ELR (cell line): ENCODE results near the gene HEPACAM.

Source experiments
- DNase-seq: peaks from one replicate; pipeline ENCODE4 v3.0.0-alpha.2; 2015; ENCODE audit warnings: low read depth

HEPACAM gene

DNA sequence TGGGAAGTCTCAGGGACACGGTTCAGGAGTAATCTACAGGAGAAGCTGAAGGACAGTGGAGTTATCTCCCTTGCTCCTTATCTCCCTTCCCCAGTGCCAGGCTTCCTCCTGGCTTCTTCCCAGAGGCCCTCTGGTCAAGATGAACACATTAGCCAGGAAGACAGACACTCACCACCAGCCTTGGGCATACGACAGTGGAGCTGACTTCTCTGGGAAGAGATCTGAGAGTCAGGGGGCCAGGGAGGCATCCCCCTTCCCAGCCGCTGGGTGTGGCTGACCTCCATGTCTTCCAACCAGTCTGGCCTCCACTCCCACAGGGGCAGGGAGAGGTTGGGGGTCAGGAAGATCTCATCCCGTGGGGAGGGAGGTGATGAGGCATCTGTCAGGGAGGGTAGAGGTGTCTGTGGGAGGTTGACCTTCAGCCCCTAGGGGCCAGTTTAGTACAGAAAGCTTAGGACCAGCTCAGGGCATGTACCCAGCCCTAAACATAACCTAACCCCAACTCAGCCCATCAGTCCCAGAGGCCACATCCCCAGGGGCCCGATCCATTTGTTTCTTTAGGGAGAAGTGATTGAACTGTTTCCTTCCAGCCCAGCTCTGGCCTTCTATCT, 50.9 kb downstream of the HEPACAM start:
- DNase-seq = no peak

DNA sequence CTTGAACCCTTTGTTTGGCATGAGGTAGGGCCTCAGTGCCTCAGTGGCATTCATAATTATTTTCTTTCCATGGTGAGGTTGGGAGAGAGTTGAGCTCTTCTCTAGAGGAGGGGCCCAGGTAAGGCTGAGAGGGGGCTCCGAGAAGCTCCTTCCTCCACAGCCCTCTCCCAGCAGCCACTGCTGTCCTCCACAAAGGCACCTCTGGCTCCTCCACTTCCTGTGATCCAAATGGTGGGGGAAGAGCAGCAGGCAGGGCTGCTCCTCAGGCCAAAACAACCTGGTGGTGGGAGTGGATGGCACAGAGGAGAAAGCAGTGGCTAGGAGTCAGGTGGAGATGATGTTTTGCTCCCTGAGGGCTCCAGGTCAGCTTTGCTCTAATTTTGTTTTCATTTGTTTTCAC, 51.5 kb downstream of the HEPACAM start:
- no peak for DNase-seq

DNA sequence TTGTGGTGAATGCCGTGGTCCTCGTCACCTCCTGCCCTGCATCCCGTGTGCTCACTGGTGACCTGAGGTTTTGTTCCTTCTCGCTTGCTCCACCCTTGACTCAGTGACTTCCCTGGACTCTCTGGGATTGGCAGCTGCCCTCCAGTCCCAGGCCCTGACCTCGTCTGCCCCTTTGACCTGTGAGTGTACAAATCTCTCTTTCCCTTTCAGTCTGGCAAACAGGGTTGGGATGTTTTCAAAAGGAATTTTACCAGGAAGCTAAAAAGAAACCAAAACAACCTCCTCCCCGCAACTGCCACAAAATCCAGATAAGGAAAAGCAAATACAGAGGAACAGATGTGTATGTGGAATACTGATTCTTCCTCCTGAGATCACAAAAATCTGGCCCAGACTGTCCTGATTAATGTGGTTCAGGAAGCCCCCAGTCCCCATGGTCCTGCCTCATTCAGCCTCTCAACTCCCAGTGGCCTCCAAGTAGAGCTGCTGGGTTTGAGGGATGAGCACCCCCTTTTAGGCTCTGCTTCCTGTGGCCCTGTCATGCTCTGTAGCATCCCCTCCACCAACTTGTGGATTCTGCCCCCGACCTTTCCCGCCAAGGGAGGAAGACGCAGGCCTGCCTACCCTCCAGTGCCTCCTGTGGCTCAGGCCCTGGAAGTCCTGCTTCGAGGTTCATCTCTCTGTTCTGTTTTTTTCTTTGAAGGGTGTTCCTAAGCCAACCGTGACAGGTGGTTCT, 53.3 kb downstream of the HEPACAM start:
- DNase-seq = no peak

DNA sequence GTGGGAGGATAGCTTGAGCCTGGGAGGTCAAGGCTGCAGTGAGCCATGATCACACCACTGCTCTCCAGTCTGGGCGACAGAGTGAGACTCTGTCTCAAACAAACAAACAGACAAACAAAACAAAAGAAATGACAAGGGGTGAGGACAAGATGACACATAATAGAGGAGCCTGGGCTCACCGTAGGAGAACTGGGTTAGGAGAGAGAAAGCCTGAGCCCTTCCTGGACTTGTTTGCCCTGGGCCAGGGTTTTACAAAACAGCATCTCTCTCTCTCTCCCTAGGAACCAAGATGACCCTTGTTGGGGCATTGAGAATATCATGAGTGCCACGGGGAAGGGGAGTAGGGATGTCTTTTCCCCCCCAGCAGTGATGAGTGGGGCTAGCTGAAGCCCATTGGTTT, 54.9 kb downstream of the HEPACAM start:
- no peak for DNase-seq

DNA sequence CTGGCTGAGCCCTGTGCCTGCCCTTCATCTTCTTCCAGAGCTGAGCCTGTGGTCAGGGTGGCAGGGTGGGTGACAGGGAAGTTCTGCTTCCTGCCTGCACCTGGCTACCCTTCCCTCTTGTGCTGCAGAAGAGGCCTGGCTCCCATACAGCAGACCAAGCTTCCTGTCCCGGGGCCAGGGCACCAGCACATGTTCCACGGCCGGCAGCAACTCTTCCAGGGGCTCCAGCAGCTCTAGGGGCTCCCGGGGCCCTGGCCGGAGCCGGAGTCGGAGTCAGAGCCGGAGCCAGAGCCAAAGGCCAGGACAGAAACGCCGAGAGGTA, 55.6 kb downstream of the HEPACAM start:
- DNase-seq = no peak

DNA sequence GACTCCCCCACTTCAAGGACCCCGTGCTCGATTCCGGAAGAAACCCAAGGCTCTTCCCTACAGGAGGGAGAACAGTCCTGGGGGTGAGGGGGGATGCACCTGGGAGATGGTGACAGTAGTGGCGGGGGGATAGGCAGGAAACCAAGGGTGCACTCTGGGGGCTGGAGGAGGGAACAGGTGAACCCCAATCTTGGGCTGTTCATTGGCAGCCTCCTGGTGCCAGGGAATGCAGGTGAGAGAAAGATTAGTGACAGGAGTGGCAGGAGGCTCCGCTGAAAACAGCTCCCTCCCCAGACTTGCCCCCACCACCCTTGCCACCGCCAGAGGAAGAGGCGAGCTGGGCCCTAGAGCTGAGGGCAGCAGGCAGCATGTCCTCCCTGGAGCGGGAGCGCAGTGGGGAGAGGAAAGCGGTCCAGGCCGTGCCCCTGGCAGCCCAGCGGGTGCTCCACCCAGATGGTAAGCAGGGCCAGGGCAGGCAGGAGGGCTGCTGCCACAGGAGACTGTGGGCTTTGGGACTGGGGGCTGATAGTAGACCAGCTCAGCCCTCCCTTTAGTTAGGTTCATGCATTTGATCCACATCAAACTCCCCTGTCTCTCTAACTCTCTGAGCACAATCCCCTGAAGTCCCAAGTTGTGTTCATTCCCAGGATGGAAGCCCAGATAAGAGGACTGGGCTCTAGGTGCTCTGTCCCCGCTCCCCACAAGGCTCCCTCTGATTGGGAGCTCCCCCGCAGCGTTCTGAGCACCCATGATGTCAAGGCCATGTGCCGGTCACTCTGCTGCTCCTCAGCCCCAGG, 56.2 kb downstream of the HEPACAM start:
- no peak for DNase-seq

DNA sequence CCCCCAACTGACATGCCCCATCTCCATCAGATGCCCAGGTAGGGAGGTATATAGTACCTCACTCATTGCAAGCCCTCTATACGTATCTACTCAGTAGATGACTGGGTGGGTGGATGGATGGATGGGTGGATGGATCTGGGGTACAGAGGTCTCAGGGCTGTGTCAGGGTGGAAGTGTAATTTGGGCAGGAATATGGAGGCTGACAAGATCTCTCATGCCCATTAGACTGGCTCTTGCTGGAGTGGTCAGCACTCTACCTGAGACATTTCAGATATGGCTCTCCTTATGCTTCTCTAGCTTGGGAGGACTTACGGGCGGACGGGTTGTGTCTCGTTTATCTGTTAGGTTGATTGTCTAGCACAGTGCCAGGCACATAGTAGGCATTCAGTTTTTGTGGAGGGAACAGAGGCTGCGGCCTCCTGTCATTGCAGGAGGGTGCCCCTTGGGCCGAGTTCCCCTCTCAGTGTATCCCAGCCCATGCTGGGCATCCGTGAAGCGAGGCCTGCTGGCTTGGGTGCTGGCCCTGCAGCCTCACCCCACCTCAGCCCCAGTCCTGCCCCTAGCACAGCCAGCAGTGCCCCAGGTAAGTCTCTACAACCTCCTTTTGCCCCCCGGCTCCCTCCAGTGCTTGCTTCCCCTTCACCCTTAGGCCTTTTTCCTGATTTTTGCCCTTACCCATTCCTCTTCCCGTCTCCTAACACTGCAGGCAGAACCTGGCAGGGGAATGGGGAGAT, 56.9 kb downstream of the HEPACAM start:
- DNase-seq = no peak

DNA sequence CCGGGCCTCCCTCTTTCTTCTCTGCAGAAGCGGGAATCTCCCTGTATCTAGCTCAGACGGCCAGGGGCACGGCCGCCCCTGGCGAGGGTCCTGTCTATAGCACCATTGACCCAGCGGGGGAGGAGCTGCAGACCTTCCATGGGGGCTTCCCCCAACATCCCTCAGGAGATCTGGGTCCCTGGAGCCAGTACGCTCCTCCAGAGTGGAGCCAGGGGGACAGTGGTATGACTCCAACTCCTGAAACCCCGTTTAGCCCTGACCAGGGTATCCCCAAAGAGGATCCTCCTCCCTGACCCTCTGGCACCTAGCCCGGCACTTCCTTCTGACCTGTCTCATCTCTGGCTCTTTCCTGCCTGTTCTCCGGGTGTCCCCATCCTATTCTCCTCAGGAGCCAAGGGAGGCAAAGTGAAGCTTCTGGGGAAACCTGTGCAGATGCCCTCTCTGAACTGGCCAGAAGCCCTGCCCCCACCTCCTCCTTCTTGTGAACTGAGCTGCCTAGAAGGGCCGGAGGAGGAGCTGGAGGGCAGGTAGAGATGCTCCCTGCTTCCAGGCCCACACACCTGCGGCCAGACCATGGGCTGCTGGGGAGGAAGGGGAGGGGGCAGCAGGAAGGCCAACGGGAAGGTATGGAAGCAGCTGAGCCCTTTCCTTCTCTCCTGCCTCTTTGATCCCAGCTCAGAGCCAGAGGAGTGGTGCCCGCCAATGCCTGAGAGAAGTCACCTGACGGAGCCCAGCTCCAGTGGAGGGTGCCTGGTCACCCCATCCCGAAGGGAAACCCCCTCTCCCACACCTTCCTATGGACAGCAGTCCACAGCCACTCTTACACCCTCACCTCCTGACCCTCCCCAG, 57.7 kb downstream of the HEPACAM start:
- DNase-seq = no peak

DNA sequence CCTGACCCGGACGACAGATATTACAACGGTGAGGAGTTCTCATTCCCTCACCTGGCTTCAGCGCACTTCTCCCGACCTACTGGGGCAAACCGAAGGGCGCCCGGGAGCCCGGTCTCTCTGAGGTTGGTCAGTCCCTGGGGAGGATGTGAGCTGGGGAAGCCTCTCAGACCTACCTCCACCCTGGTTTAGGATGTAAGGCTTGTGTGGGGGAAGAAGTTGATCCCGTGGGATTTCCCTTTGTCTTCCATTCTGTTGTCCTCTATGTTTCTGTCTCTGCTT, 58.3 kb downstream of the HEPACAM start:
- DNase-seq = no peak

DNA sequence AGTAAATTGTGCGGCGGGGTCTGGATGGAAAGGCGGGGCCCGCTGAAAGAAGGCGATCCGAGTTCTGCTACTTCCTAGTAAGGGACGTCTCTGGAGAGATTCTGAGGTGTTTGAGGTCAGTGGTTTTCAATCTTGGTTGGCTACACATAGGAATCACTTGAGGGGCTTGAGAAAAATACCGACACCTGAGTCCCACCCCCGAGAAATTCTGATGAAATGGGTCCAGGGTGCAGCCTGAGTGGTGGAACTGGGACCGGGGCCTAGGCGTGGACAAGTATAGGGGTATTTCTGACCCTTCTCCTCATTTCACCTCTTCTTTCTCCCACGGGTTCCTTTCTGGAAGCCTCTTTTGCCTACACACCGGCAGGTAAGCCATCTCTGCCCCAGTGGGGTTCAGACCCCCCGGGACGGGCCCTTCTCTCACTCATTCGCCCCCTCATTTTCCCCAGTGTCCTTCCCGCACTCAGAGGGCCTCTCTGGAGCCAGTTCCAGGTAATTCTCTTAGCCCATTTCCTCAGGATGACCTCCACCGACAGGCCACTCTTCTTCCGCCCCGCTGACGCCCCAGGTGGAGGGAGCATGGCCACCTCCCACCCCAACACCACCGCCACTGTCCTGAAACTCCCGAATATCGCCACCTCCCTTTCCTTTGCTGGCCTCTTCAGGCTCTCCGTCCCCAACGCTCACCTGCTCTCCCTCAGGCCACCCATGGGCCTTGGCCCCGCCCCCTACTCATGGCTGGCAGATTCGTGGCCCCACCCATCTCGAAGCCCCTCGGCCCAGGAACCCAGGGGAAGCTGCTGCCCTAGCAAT, 58.8 kb downstream of the HEPACAM start:
- DNase-seq = no peak

DNA sequence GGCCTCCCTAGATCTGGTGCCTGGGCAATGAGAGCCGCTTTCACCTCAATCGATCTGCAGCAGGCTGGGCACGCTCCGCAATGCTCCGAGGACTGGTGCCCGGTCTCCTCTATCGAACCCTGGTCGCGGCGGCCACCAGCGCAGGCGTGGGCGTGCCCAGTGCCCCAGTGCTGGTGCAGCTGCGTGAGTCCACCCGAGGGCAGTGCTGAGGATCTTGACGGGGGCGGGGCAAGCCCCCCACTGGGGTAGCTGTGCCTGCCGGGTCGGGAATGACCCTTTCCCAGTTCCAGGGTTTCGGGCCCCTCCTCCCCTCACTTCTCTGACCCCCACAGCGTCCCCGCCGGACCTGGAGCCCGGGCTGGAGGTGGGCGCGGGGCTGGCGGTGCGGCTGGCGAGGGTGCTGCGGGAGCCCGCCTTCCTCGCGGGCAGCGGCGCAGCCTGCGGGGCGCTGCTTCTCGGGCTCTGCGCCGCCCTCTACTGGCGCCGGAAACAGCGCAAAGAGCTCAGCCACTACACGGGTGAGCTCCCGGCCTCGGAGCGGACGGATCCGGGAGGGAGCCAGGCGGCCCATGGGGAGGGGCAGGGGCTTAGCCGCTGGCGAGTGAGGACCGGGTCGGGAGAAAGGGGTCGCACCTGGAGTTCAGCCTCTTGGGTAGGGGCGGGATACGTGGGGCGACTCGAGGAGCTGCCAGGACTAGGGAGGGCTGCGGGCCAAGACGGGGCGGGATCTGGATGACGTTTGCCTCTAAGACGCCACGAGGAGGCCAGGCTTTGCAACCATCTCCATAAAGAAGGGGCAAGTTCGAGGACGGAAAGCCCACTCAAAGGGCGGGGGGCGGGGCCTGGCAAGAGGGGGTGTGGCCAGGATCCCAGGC, 59.7 kb downstream of the HEPACAM start:
- DNase-seq = peak; percentile 94

DNA sequence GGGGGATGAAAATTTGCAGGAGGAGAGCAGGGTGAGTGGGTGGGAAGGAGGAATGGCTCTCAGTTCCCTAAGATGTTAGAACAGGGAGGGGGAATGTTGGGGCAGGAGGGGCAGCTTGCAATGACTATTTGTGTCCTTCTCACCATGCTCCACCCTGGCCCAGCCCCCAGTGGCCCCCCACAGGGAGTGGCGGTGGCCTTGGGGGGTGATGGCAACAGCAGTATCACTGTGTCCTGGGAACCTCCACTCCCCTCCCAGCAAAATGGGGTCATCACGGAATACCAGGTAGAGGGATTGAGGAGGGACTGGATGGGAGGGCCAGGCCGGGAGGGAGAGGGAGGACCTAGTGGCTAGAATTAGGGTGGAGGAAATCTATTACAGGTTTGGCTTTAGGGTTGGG, 60.4 kb downstream of the HEPACAM start:
- no peak for DNase-seq

DNA sequence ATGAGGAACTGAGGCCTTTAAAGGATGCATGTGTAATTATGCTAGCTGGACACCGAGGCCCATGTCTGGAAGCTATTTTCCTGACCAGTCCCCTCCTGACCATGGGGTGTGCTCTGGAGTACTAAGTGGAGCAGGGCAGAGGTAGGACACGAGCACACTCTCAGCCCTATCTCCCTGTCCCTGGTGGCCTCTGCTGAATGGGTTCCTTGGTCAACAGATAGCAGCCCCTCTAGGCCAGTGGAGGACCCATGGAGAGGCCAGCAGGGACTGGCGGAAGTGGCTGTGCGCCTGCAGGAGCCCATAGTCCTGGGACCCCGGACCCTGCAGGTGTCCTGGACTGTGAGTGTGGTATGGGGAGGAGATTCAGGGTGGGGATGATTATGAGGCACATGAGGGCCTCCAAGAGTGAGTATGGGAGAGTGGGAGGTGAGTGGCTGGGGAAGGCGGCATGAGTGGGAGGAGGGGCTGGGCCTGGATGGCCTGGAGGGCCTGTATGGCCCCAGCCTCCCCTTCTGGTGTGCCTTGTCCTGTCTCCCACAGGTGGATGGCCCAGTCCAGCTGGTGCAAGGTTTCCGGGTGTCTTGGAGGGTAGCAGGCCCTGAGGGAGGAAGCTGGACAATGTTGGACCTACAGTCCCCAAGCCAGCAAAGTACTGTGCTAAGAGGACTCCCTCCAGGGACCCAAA, 61.1 kb downstream of the HEPACAM start:
- no peak for DNase-seq

DNA sequence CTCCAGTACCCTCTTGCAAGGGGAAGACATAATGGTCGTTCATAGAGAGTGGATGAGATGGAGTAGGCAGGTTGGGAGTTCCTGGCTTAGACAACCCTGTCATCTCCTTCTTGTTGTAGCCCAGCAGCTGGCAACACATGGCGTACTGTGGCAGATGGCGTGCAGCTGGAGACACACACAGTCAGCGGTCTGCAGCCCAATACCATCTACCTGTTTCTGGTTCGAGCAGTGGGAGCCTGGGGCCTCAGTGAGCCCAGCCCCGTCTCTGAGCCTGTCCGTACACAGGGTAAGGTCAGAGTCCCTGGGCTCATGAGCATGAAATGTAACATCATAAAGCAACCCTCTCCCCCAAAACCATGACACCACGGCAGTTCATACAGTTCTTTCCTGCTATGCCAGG, 61.9 kb downstream of the HEPACAM start:
- no peak for DNase-seq

DNA sequence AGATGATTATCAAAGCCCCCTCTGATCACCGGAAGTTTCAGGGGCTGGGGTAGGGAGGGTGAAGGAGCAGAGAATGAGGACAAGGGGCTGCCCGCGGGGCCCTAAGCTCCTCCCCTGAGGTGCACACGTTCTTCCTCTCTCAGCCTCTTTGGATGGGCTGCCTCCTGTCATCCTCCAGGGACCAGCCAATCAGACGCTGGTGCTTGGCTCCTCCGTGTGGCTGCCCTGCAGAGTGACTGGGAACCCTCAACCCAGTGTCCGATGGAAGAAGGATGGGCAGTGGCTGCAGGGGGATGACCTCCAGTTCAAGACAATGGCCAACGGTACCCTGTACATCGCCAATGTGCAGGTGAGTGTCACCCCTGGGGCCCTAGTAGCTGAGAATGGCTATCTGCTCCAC, 63.1 kb downstream of the HEPACAM start:
- no peak for DNase-seq

DNA sequence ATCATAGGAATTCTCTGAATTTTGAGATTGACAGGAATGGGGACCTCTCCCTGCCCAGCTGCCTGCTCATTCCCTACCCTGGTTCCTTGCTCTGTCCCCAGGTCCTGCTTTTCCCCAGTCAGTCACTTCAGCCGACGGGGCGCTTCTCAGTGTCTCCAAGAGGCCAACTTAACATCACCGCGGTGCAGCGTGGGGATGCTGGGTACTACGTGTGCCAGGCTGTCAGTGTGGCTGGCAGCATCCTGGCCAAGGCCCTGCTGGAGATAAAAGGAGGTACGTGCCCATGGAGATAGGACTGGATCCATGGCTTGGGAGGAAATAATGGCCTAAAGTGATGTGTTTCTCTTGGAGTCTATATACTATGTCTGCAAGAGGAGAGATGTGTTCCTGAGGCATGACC, 63.6 kb downstream of the HEPACAM start:
- no peak for DNase-seq

DNA sequence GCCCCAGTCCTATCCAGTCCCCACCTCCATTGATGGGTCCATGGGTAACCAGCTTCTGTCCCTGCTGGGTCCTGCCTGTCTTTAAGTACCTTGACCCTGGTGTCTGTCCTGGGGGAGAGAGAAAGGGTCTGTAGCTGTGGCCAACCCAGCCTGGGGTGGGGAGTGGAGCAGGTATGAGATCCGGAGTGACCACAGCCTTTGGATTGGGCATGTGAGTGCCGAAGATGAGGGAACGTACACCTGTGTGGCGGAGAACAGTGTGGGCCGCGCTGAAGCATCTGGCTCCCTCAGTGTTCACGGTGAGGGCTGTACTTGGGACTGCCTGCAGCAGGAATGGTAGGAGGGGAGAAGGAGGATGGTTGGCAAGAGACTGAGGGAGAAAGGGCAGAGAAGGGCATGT, 65.4 kb downstream of the HEPACAM start:
- DNase-seq = no peak

DNA sequence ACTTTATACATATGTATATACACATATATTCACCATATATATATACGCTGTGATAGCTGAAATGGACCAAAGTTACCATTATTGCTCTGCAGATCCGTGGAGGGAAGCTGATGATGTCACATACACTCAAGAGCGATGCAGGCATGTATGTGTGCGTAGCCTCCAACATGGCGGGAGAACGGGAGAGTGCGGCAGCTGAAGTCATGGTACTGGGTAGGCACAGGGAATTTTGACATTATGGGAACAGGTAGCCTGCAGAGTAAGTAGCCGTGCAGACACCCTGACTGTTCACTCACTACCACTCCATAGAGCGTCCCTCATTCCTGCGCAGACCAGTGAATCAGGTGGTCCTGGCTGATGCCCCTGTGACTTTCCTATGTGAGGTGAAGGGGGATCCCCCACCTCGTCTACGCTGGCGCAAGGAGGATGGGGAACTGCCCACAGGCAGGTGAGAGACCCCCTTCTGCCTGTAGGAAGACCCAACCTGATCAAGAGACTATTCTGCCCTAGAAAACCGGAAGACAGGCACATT, 65.9 kb downstream of the HEPACAM start:
- no peak for DNase-seq

DNA sequence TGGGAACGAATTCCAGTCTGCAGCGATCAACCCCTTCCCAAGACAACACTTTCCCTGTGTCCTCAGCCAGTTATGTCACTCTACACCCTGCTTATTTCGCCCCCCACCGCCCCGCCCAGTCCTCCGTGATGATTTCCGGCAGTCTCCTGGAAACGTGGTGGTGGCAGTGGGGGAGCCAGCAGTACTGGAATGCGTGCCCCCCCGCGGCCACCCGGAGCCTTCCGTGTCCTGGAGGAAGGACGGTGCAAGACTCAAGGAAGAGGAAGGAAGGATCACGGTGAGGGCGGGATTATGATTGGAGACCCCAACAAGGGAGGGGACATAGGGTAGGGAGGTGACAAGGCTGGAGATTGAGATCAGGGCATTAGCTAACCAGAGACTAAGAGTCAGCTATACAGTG, 66.5 kb downstream of the HEPACAM start:
- no peak for DNase-seq
